Naive thymus-derived CD4-positive, alpha-beta T cell (primary cell): ENCODE results near the gene VPS13C. TPM values are rescaled to one million over a fixed set of nuclear protein-coding genes. Genes with fewer than 3 reads are reported as not detected.

Experiments
- ATAC-seq: fragments of 150-1000 bp; cut with Tn5 transposase; 2 replicates; pipeline ENCODE4 v1.10.0; 2021; ENCODE audit warnings: mild to moderate bottlenecking, moderate library complexity
- CTCF ChIA-PET: fragments of 350-600 bp; sonication (Branson Sonifier 250); formaldehyde crosslinking; loops from one replicate; lab custom pipeline; 2021; ENCODE audit warnings: antibody characterized with exemption; lab: Charles Lee
- POLR2A ChIA-PET: fragments of 350-600 bp; sonication (Branson Sonifier 250); formaldehyde crosslinking; loops from one replicate; lab custom pipeline; 2021; ENCODE audit warnings: antibody characterized with exemption, inconsistent platforms; lab: Charles Lee
- DNase-seq, 9 donors: peaks; one replicate each; pipeline versions ENCODE4 v3.0.0 to v3.0.0-alpha.2; 2020 to 2022; ENCODE audit warnings: mixed read lengths in 1 of 9
- H3K27ac ChIP-seq: one replicate; pipeline ENCODE4 v1.7.0; 2013; ENCODE audit warnings: mild to moderate bottlenecking, low read depth, low read length, moderate library complexity
- H3K27me3 ChIP-seq, 2 donors: one replicate each; pipeline ENCODE4 v1.7.0; 2013; ENCODE audit warnings: low read length in 2 of 2, mild to moderate bottlenecking in 2 of 2, moderate library complexity in 2 of 2; ENCODE audit not compliant: control insufficient read depth in 2 of 2, insufficient read depth in 2 of 2
- H3K36me3 ChIP-seq, 3 experiments: 1 replicate in 2 of 3; 2 replicates in 1 of 3; pipeline ENCODE4 v1.7.0; 2013; ENCODE audit warnings: low read length in 3 of 3, mild to moderate bottlenecking in 3 of 3, moderate library complexity in 1 of 3; ENCODE audit not compliant: insufficient read depth in 3 of 3, control insufficient read depth in 2 of 3
- H3K4me1 ChIP-seq, 2 donors: one replicate each; pipeline ENCODE4 v1.7.0; 2013; ENCODE audit warnings: low read length in 2 of 2, mild to moderate bottlenecking in 2 of 2, moderate library complexity in 1 of 2; ENCODE audit not compliant: control insufficient read depth in 2 of 2, insufficient read depth in 2 of 2
- H3K4me3 ChIP-seq: 2 replicates; pipeline ENCODE4 v1.7.0; 2013; ENCODE audit warnings: mild to moderate bottlenecking, low read length
- H3K9me3 ChIP-seq, 3 experiments: 1 replicate in 2 of 3; 2 replicates in 1 of 3; pipeline ENCODE4 v1.7.0; 2013; ENCODE audit warnings: low read length in 3 of 3; ENCODE audit not compliant: control insufficient read depth in 2 of 3
- H3K27ac Mint-ChIP-seq, 9 donors: one replicate each; pipeline ENCODE4 v1.8.0; 2020 to 2022; ENCODE audit warnings: mixed read lengths in 9 of 9, mild to moderate bottlenecking in 8 of 9, moderate library complexity in 5 of 9, inconsistent platforms in 2 of 9
- H3K27me3 Mint-ChIP-seq, 5 donors: one replicate each; pipeline ENCODE4 v1.8.0; 2021 to 2022; ENCODE audit warnings: mixed read lengths in 5 of 5, mild to moderate bottlenecking in 1 of 5
- H3K36me3 Mint-ChIP-seq, 5 donors: one replicate each; pipeline ENCODE4 v1.8.0; 2020 to 2022; ENCODE audit warnings: mixed read lengths in 5 of 5, mild to moderate bottlenecking in 3 of 5, inconsistent platforms in 1 of 5
- H3K4me1 Mint-ChIP-seq, 7 donors: one replicate each; pipeline ENCODE4 v1.8.0; 2020 to 2022; ENCODE audit warnings: mixed read lengths in 7 of 7, mild to moderate bottlenecking in 3 of 7, inconsistent platforms in 1 of 7
- H3K4me3 Mint-ChIP-seq, 10 donors: one replicate each; pipeline ENCODE4 v1.8.0; 2020 to 2022; ENCODE audit warnings: mild to moderate bottlenecking in 10 of 10, mixed read lengths in 10 of 10, moderate library complexity in 6 of 10, inconsistent platforms in 2 of 10
- H3K9me3 Mint-ChIP-seq, 11 donors: one replicate each; pipeline ENCODE4 v1.8.0; 2020 to 2022; ENCODE audit warnings: mixed read lengths in 11 of 11, mild to moderate bottlenecking in 4 of 11, inconsistent platforms in 1 of 11, moderate library complexity in 1 of 11
- intact Hi-C, 2 donors: fragments of 100-400 bp; cut with micrococcal nuclease; formaldehyde crosslinking; loops; one replicate each; pipeline ENCODE4 v1.15.1; 2023
- polyA plus RNA-seq, 2 donors: library from polyadenylated mRNA; unstranded; fragments of 300-500 nt; fragmentation: Illumina TruSeq; gene quantifications; one replicate each; pipeline ENCODE4 v1.2.3, GENCODE V29; 2021
- total RNA-seq, 6 experiments: library from RNA in 5 of 6; stranded (reverse) in 5 of 6; gene quantifications; 1 replicate in 5 of 6; 2 replicates in 1 of 6; pipeline ENCODE4 v1.2.3 and lab custom pipeline; 2021 to 2026

The VPS13C gene
- total and polyA plus RNA-seq, 7 experiments from 2014 or later = 12.7 to 159 (median 108) TPM

DNA sequence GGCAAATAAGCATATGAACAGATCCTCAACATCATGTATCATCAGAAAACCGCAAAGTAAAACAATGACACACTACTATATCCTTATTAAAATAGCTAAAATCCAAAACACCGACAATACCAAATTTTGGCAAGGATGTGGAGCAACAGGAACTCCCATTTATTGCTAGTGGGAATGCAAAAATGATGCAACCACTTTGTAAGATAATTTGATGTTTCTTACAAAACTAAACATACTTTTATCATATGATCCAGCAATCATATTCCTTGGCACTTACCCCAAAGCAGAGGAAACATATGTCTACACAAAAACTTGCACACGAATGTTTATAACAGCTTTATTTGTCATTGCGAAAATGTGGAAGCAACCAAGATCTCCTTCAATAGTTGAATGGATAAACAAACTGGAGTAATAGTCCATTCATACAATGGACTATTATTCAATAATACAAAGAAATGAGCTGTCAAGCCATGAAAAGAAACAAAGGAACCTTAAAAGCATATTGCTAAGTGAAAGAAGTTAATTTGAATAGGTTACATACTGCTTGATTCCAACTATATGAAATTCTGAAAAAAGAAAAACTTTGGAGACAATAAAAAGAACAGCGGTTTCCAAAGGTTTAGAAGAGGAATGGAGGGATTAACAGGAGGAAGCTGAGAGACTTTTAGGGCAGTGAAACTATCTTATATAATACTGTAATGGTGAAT lies 172.0 kb downstream of the VPS13C start:
- intact Hi-C loops = no loop called here
- Mint-ChIP-seq H3K4me1 (peaks cover 0 to 23% (median 0%) of the 10 kb centered on the region in 7 donors), H3K27me3 (no peaks in the 10 kb centered on the region), H3K4me3 (no peak overlapping the region), H3K9me3 (peaks cover 0 to 12% (median 9%) of the 10 kb centered on the region in 11 donors), H3K27ac (peak overlapping the region in 2 of 9 donors; percentile 17 to 21), H3K36me3 (peaks cover 13 to 66% (median 45%) of the 10 kb centered on the region in 5 donors)
- DNase-seq (no peak), ATAC-seq (no peak)
- CTCF ChIA-PET = interaction anchor here (0.7 kb wide), 1 partner anchor 1089 kb away, joined by 3 read pairs; no protein-coding TSS in a partner anchor
- Histone ChIP-seq H3K9me3 (peaks cover 0 to 11% (median 0%) of the 10 kb centered on the region in 3 experiments), H3K4me1 (no peaks in the 10 kb centered on the region), H3K36me3 (peaks cover 0 to 24% (median 0%) of the 10 kb centered on the region in 3 experiments), H3K27ac (no peak overlapping the region), H3K27me3 (no peaks in the 10 kb centered on the region), H3K4me3 (no peak overlapping the region)
- POLR2A ChIA-PET = no interaction called here

DNA sequence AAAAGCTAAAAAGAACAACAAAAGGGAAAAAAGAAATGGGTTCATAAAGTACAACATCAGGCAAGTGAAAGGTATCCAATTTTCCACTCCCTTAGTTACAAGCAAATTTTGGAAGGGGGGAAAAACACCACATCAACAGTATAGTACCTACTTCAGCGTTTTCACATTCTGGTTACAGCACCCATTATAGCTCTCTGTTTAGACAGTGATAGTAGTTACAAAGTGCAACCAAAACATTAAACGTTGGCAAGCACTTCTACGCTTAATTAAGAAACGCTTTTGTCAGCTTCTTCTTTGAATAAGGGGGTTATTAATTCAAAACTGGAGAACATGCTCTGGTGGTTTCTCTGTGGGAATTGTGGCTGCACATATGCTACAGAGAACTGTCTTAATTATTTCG lies 180.2 kb downstream of the VPS13C start:
- Histone ChIP-seq H3K9me3 (no peaks in the 10 kb centered on the region), H3K4me3 (no peak overlapping the region), H3K36me3 (peaks cover 0 to 19% (median 8%) of the 10 kb centered on the region in 3 experiments), H3K27ac (no peak overlapping the region), H3K27me3 (no peaks in the 10 kb centered on the region), H3K4me1 (no peaks in the 10 kb centered on the region)
- ChIA-PET POLR2A (no interaction called here), CTCF (no interaction called here)
- Mint-ChIP-seq H3K4me3 (no peak overlapping the region), H3K4me1 (no peaks in the 10 kb centered on the region), H3K36me3 (peaks cover 4 to 38% (median 13%) of the 10 kb centered on the region in 5 donors), H3K27me3 (no peaks in the 10 kb centered on the region), H3K9me3 (no peaks in the 10 kb centered on the region), H3K27ac (no peak overlapping the region)
- intact Hi-C loops = no loop called here
- ATAC-seq (no peak), DNase-seq (no peak)

DNA sequence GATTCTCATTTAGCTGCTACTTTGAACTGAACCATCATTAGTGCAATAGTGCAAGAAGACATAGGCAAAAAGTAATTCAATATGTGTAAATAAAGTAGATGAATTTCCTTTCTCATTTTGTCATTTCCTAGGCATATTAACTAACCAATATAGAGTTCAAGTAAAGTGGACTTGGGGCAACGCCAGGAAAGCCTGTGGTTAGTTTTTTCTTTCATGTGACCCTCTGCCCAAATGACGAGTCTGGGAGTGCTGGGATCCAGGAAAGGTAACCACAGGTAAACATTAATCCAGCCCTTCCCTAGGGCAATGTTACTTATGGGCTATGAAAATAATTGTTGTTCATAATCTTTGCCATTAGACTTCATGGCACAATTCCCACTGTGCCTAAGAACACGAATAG lies 181.0 kb downstream of the VPS13C start:
- H3K4me3 Mint-ChIP-seq = no peak overlapping the region
- POLR2A ChIA-PET = interaction anchor here (0.7 kb wide), 1 partner anchor 1489 kb away, joined by 3 read pairs; no protein-coding TSS in a partner anchor
- H3K27ac ChIP-seq = no peak overlapping the region
- H3K27ac Mint-ChIP-seq = no peak overlapping the region
- no peaks in the 10 kb centered on the region for H3K4me1 Mint-ChIP-seq
- H3K36me3 Mint-ChIP-seq = peaks cover 4 to 40% (median 13%) of the 10 kb centered on the region in 5 donors
- ATAC-seq = no peak
- H3K9me3 Mint-ChIP-seq = no peaks in the 10 kb centered on the region
- CTCF ChIA-PET = no interaction called here
- H3K27me3 Mint-ChIP-seq = no peaks in the 10 kb centered on the region
- H3K4me3 ChIP-seq = no peak overlapping the region
- no peaks in the 10 kb centered on the region for H3K9me3 ChIP-seq
- peaks cover 0 to 19% (median 8%) of the 10 kb centered on the region in 3 experiments for H3K36me3 ChIP-seq
- DNase-seq = no peak
- H3K4me1 ChIP-seq = no peaks in the 10 kb centered on the region
- H3K27me3 ChIP-seq = no peaks in the 10 kb centered on the region
- intact Hi-C loops = no loop called here

DNA sequence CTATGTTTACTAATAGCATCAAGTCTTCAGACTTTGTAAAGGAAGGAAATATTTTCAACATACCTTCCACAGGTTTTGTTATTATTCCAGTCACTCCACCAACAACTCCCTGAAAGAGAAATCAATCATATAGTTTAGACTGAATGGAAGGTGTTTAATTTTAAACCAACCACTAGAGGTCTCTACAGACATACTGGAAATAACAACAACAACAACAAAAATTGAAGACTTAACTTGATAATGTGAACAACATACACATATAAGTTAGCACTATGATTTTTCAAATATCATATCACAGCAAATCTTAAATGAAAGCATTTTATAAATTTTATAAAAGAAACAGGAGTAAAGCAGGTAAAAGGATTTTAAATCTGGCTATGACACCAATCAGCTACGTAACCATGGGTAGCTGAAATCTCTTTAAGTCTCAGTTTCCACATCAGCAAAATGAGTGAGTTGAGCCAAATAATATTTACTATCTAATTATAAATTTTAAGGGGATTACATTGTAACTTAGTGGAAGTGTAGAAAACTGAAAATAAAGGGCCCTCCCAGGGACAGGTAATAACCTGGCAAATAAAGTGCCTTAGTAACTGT lies 188.2 kb downstream of the VPS13C start:
- ChIA-PET POLR2A (no interaction called here), CTCF (interaction anchor here (1.0 to 1.4 kb wide), 2 partner anchors 38 to 195 kb away, joined by 3 to 4 read pairs; partner anchors contain the start of gene C2CD4A)
- H3K4me3 ChIP-seq = no peak overlapping the region
- intact Hi-C loops = loop anchor here (1.0 kb wide), 2 partner anchors 199 to 382 kb away; no protein-coding TSS in a partner anchor
- no peak overlapping the region for H3K4me3 Mint-ChIP-seq
- no peaks in the 10 kb centered on the region for H3K27me3 ChIP-seq
- H3K36me3 ChIP-seq = peaks cover 6 to 46% (median 24%) of the 10 kb centered on the region in 3 experiments
- H3K9me3 Mint-ChIP-seq = no peaks in the 10 kb centered on the region
- H3K4me1 Mint-ChIP-seq = peaks cover 0 to 8% (median 0%) of the 10 kb centered on the region in 7 donors
- H3K36me3 Mint-ChIP-seq = peaks cover 9 to 59% (median 33%) of the 10 kb centered on the region in 5 donors
- peak overlapping the region in 1 of 9 donors; percentile 42 for H3K27ac Mint-ChIP-seq
- no peaks in the 10 kb centered on the region for H3K9me3 ChIP-seq
- peak in 2 of 9 donors; percentile 13 to 15 for DNase-seq
- peak; percentile 52 for ATAC-seq
- no peaks in the 10 kb centered on the region for H3K4me1 ChIP-seq
- H3K27ac ChIP-seq = no peak overlapping the region
- H3K27me3 Mint-ChIP-seq = no peaks in the 10 kb centered on the region

DNA sequence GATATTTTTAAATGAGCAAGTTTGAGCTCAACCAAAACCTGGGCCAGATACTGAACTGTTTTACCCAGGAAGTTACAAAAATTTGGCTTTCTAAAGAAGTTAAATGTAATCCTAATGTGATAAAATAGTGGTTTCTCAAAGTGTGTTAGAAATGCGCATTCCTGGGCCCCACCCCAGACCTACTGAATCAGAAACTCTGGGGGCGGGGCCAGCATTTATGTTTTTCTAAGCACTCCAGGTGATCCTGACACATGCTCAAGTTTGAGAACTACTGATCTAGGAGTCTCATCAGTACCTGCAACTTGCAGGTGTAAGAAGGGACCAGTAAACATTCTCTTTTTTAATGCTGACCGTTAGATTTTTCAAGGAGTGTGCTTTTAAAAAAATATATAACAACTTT lies 190.6 kb downstream of the VPS13C start:
- H3K27me3 ChIP-seq = no peaks in the 10 kb centered on the region
- DNase-seq = no peak
- Mint-ChIP-seq H3K27ac (peak overlapping the region in 1 of 9 donors; percentile 28), H3K9me3 (no peaks in the 10 kb centered on the region), H3K4me1 (peaks cover 0 to 8% (median 0%) of the 10 kb centered on the region in 7 donors), H3K36me3 (peaks cover 4 to 50% (median 29%) of the 10 kb centered on the region in 5 donors), H3K4me3 (no peak overlapping the region), H3K27me3 (no peaks in the 10 kb centered on the region)
- no peak overlapping the region for H3K4me3 ChIP-seq
- CTCF ChIA-PET = no interaction called here
- peaks cover 6 to 39% (median 24%) of the 10 kb centered on the region in 3 experiments for H3K36me3 ChIP-seq
- intact Hi-C loops = no loop called here
- no peak overlapping the region for H3K27ac ChIP-seq
- H3K4me1 ChIP-seq = no peaks in the 10 kb centered on the region
- POLR2A ChIA-PET = no interaction called here
- H3K9me3 ChIP-seq = no peaks in the 10 kb centered on the region
- ATAC-seq = no peak

DNA sequence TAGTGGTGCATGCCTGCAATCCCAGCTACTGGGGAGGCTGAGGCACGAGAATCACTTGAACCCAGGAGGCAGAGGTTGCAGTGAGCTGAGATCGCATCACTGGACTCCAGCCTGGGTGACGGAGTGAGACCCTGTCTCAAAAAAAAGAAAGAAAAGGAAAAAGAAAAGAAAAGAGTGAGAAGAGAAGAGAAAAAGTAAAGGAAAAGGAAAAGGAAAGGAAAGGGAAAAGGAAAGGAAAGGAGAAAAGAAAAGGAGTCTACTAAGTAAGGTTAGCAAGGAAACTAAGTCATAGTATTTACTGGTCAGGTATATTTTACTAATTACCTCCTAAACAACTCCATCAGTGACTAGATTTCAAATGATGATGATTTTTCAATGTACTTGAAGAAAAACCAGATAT lies 198.3 kb downstream of the VPS13C start:
- peaks cover 0 to 5% (median 3%) of the 10 kb centered on the region in 7 donors for H3K4me1 Mint-ChIP-seq
- POLR2A ChIA-PET = no interaction called here
- Histone ChIP-seq H3K27ac (no peak overlapping the region), H3K9me3 (no peaks in the 10 kb centered on the region), H3K4me3 (no peak overlapping the region), H3K36me3 (peaks cover 0 to 3% (median 0%) of the 10 kb centered on the region in 3 experiments), H3K4me1 (peaks cover 0 to 5% of the 10 kb centered on the region in 2 donors), H3K27me3 (no peaks in the 10 kb centered on the region)
- no peaks in the 10 kb centered on the region for H3K9me3 Mint-ChIP-seq
- no peak for DNase-seq
- peaks cover 0 to 16% (median 8%) of the 10 kb centered on the region in 5 donors for H3K36me3 Mint-ChIP-seq
- ATAC-seq = no peak
- H3K27me3 Mint-ChIP-seq = no peaks in the 10 kb centered on the region
- H3K27ac Mint-ChIP-seq = no peak overlapping the region
- H3K4me3 Mint-ChIP-seq = no peak overlapping the region
- intact Hi-C loops = no loop called here
- CTCF ChIA-PET = no interaction called here
